Adipose tissue (tissue), 3 donors: ENCODE data around the gene COL11A2. TPM values are rescaled to one million over a fixed set of nuclear protein-coding genes. Genes with fewer than 3 reads are reported as not detected.
"Not testable (repeated sequence)": the region's sequence is repeated elsewhere in the genome, so short reads cannot be mapped to it uniquely, and the experiment has no call there.

ENCODE experiments used
- H3K27ac ChIP-seq: one replicate; pipeline ENCODE4 v1.5.1; 2013; ENCODE audit warnings: low read depth, low read length
- WGBS, 3 donors: extraction: QIAGEN DNeasy Blood & Tissue Kit; methylation state at CpG; one replicate each; pipeline ENCODE4 v1.1.7; 2013; 5-methylcytosine and 5-hydroxymethylcytosine counted together
- polyA plus RNA-seq, 3 donors: library from polyadenylated mRNA; stranded (reverse); fragments of 200-250 nt; gene quantifications; one replicate each; pipeline ENCODE4 v1.2.3, GENCODE V29; 2013
- donor health status: healthy with polysubstance abuse.
- donor health status: Bipolar disorder and iron deficiency.
- donor health status: healthy.

COL11A2 gene
- polyA plus RNA-seq, 3 donors = 0.28 to 2.6 (median 0.88) TPM

GRCh38 chr6:33166811-33167210 is 25.5 kb downstream of the COL11A2 start:
- WGBS, 3 donors = 70 to 90% (median 88%) methylated on average over 6 to 7 of the region's 7 CpGs
- no peak overlapping the region for H3K27ac ChIP-seq

DNA sequence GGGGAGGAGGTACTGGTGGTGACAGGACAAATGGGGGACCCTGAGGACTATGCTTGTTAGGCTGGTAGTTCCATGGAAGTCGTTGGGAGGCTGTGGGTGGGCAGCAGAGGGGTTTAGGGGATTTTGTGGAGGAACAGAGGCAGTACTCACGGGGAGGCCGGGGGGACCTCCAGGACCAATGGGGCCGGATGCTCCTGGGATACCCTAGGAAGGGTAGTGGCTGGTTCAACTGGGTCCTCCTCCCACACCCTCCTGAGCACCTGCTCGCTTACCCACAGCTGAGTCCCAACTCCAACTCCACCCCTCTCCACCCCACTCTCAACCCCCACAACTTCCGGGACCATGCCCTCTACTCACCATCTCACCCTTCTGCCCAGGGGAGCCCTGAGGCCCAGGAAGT is 25.9 kb downstream of the COL11A2 start:
- WGBS, 3 donors = 82 to 96% (median 93%) methylated on average over 3 to 6 of the region's 6 CpGs
- H3K27ac ChIP-seq = no peak overlapping the region

DNA sequence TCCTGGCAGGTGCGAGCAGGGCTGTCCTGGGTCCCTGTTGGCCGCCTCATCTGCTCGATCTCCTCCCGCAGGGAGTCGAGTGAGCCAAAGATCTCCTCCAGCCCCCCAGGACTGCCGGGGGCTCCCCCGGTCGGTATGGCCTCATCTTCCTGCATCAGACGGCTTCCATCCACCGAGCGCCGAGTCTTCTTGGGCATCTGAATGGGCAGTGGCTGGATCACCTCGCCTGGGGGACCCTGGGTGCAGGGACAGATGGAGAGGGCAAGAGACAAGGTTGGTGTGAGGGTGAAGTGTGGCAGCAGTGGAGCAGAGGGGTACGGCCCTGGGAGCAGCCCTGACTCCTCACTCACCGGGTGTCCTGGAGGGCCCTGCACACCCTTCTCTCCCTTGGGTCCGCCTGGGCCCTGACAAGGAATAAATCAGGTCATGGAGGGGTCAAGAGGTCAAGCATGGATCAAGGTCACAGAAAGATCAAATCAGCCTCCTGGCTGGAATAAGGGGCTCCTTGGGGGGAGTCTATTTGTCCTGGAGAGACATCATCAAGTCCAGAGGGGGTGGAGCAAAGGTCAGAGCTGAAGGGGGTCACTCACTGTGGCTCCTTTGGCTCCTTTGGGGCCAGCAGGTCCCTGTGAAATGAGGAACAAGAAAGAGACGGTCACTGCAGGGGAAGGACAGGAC is 26.5 kb downstream of the COL11A2 start:
- H3K27ac ChIP-seq = no peak overlapping the region
- WGBS, 3 donors = 77 to 90% (median 86%) methylated on average over 17 of the region's 17 CpGs

GRCh38 chr6:33164665-33165373 is 27.4 kb downstream of the COL11A2 start:
- 47 to 74% (median 70%) methylated on average over 14 of the region's 14 CpGs for WGBS, 3 donors
- no peak overlapping the region for H3K27ac ChIP-seq

- WGBS, 3 donors = 36 to 60% (median 55%) methylated on average over 10 of the region's 10 CpGs
- no peak overlapping the region for H3K27ac ChIP-seq
Measured at GRCh38 chr6:33164176-33164575, 28.1 kb downstream of the COL11A2 start.

DNA sequence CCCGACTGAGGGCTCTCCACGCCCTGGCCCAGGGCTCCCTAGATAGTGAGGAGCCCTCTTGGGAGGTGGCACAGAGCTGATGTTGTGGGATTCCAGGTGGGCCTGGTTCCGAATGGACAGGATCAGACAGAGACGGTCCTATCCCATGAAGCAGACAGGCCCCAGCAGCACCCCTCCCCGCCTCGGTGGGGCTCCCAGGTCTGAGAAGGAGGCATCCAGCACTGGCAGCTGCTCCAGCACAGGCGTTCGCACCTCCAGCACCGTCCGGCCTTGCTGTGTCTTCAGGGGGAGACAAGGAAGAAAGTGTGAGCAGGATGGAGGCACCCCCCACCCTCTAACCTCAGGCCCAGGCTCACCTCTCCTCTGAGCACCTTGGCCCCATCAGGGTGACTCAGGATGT is 28.7 kb downstream of the COL11A2 start:
- H3K27ac ChIP-seq = no peak overlapping the region

GRCh38 chr6:33161354-33162331 is 30.6 kb downstream of the COL11A2 start:
- 5 to 8% (median 6%) methylated on average over 55 to 58 of the region's 58 CpGs for WGBS, 3 donors
- H3K27ac ChIP-seq = no peak overlapping the region

More for the DNA sequence above, 28.7 kb downstream of the COL11A2 start:
- WGBS, 3 donors = 82 to 88% (median 88%) methylated on average over 10 of the region's 10 CpGs

DNA sequence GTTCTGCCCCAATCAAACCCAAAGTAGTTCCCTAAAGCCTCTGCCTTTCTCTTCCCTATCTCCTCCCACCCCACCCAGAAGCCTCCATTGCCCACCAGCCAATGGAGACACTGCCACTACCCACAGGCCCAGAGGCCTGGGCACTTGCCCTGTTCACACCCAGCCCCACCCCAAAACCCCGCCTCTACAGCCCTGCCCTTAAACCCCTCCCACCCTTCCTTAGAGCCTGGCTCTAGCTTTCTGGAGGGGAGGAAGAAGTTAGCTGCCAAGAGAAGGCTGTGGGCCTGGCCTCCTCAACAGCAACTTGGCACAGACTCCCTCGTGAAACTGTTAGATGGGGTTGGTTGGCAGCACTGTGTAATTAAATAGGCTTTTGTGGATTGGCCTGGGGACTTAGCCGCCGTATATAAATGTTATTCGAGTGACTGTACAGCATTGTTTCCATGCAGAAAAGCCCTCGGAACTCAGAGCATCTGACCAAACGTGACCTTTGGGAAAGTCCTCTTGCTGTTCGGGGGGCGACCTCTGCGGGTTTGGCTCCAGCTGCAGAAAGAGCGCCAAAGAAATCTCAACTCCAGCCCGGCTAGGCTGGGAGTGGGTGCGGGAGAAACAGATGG is 31.4 kb downstream of the COL11A2 start:
- WGBS, 3 donors = 32 to 44% (median 35%) methylated on average over 13 of the region's 13 CpGs
- no peak overlapping the region for H3K27ac ChIP-seq

DNA sequence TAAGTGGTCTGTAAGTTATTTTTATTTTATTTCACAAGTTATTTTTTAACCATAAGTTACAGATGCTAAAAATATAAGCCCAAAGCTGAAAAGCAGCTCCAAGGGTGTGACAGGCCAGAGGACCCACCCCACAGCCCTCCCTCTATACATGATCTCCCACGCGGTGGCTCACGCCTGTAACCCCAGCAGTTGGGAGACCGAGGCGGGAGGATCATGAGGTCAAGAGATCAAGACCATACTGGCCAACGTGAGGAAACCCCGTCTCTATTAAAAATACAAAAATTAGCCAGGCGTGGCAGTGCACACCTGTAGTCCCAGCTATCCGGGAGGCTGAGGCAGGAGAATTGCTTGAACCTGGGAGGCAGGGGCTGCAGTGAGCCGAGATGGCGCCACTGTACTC is 32.2 kb downstream of the COL11A2 start:
- no peak overlapping the region for H3K27ac ChIP-seq
- 85 to 91% (median 89%) methylated on average over 11 of the region's 11 CpGs for WGBS, 3 donors

DNA sequence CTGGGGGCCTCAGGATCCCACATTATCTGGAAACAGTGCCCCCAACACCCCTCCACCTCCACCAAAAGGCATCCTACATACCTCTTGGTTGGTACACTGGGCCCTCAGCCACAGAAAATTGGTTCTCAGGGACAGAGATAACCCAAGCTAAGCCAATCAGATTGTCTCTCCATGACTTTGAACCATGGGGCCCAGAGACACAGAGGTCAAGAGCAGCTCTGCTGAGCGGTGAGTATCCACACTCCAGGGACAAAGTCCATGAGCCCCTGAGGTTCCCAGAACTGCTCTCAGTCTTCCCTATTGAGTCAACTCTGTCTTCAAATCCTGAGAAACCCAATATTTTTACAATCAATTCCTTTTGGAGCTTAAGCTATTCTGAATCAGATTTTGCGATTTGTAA is 35.3 kb downstream of the COL11A2 start:
- no peak overlapping the region for H3K27ac ChIP-seq
- 66 to 92% (median 82%) methylated on average over 2 of the region's 2 CpGs for WGBS, 3 donors

DNA sequence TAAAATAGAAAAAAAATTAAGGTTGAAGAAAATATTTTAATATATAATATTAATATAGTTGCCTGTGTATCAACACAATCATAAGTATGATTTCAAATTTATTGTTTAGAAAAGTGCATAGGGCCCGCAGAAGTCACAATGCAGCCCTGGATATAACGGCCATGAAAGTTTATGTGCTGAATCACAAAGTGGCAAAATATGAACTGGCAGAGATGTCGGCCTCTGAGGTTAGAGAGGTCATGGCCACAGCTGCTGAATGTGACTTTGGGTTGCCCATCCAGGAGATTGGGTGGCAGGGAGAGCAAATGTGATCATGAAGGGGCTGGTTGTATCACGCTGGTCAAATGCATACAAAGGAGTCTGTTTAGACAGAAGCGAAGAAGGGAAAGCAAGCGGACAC is 35.7 kb downstream of the COL11A2 start:
- WGBS, 3 donors = 79 to 89% (median 88%) methylated on average over 6 of the region's 6 CpGs
- H3K27ac ChIP-seq = no peak overlapping the region

GRCh38 chr6:33154349-33154748 is 37.9 kb downstream of the COL11A2 start:
- whole genome bisulfite sequencing, 3 donors = 39 to 73% (median 65%) methylated on average over 4 of the region's 4 CpGs
- no peak overlapping the region for H3K27ac ChIP-seq

- WGBS, 3 donors = 83 to 85% (median 85%) methylated on average over 1 of the region's 1 CpG
- H3K27ac ChIP-seq = no peak overlapping the region
Measured at GRCh38 chr6:33151050-33151449, 41.2 kb downstream of the COL11A2 start.

DNA sequence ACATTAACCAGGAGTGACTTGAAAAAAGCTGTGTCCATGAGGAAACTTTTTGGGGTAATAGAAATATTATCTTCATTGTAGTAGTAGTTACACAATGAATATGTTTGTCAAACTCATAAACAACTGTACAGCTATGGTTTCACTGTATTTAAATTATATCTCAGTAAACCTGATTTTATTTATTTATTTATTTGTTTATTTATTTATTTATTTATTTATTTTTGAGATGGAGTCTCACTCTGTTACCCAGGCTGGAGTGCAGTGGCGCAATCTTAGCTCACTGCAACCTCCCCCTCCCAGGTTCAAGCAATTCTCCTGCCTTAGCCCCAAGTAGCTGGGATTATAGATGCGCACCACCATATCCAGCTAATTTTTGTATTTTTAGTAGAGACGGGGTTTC is 41.7 kb downstream of the COL11A2 start:
- WGBS, 3 donors = 83 to 95% (median 93%) methylated on average over 3 of the region's 3 CpGs
- H3K27ac ChIP-seq = not testable (repeated sequence)

- no peak overlapping the region for H3K27ac ChIP-seq
- 41 to 47% (median 42%) methylated on average over 8 of the region's 8 CpGs for WGBS, 3 donors
Measured at GRCh38 chr6:33147807-33148666, 44.2 kb downstream of the COL11A2 start.

- no peak overlapping the region for H3K27ac ChIP-seq
- 8 to 17% (median 14%) methylated on average over 1 of the region's 1 CpG for WGBS, 3 donors
Measured at GRCh38 chr6:33144373-33144772, 47.9 kb downstream of the COL11A2 start.

GRCh38 chr6:33143113-33143770 is 49.0 kb downstream of the COL11A2 start:
- 71 to 78% (median 74%) methylated on average over 14 of the region's 14 CpGs for WGBS, 3 donors
- no peak overlapping the region for H3K27ac ChIP-seq
